ENCODE measurements around the gene SLC35B4. TPM values are rescaled to one million over a fixed set of nuclear protein-coding genes. Genes with fewer than 3 reads are reported as not detected.

SLC35B4 gene
- total RNA-seq, 2 donors from 2014 or later: 15.1 to 18.3 TPM

- ATAC-seq (replicated peaks in 1 of 2) (peak in 1 of 2 donors; percentile 20), DNase-seq (no peak)
- H3K27me3 Mint-ChIP-seq (ENCODE audit: low read depth): no peaks in the 10 kb centered on the region
- H3K4me3 Mint-ChIP-seq: no peak overlapping the region
- H3K4me1 Mint-ChIP-seq (ENCODE audit: low read depth): peaks cover 13% of the 10 kb centered on the region
- H3K9me3 Mint-ChIP-seq: no peaks in the 10 kb centered on the region
- no peaks in the 10 kb centered on the region for H3K36me3 Mint-ChIP-seq (ENCODE audit: insufficient read depth in 2 of 2)
- H3K27ac Mint-ChIP-seq: no peak overlapping the region
Observed at GRCh38 chr7:134350709-134351108, 34.0 kb upstream of the SLC35B4 start.

GRCh38 chr7:134347567-134347966, 30.8 kb upstream of the SLC35B4 start:
- no peaks in the 10 kb centered on the region for H3K9me3 Mint-ChIP-seq
- no peak overlapping the region for H3K4me3 Mint-ChIP-seq
- ATAC-seq (replicated peaks in 1 of 2): no peak
- H3K27me3 Mint-ChIP-seq (ENCODE audit: low read depth): peaks cover 13% of the 10 kb centered on the region
- no peak for DNase-seq
- H3K36me3 Mint-ChIP-seq (ENCODE audit: insufficient read depth in 2 of 2): no peaks in the 10 kb centered on the region
- peaks cover 13% of the 10 kb centered on the region for H3K4me1 Mint-ChIP-seq (ENCODE audit: low read depth)
- H3K27ac Mint-ChIP-seq: no peak overlapping the region

- peaks cover 20% of the 10 kb centered on the region for H3K27me3 Mint-ChIP-seq (ENCODE audit: low read depth)
- H3K9me3 Mint-ChIP-seq: peaks cover under 1 to 3% of the 10 kb centered on the region in 2 donors
- no peak overlapping the region for H3K27ac Mint-ChIP-seq
- H3K4me3 Mint-ChIP-seq: no peak overlapping the region
- H3K36me3 Mint-ChIP-seq (ENCODE audit: insufficient read depth in 2 of 2): no peaks in the 10 kb centered on the region
- no peaks in the 10 kb centered on the region for H3K4me1 Mint-ChIP-seq (ENCODE audit: low read depth)
- no peak for ATAC-seq (replicated peaks in 1 of 2)
- DNase-seq: no peak
Observed at GRCh38 chr7:134343796-134344195, 27.1 kb upstream of the SLC35B4 start.

GRCh38 chr7:134343136-134343535, 26.4 kb upstream of the SLC35B4 start:
- DNase-seq: no peak

GRCh38 chr7:134339475-134339874, 22.7 kb upstream of the SLC35B4 start:
- DNase-seq (no peak), ATAC-seq (replicated peaks in 1 of 2) (no peak)
- Mint-ChIP-seq H3K27me3 (ENCODE audit: low read depth) (peaks cover 8% of the 10 kb centered on the region), H3K27ac (no peak overlapping the region), H3K4me1 (ENCODE audit: low read depth) (no peaks in the 10 kb centered on the region), H3K36me3 (ENCODE audit: insufficient read depth in 2 of 2) (no peaks in the 10 kb centered on the region), H3K4me3 (no peak overlapping the region), H3K9me3 (peaks cover 4 to 5% of the 10 kb centered on the region in 2 donors)

More at GRCh38 chr7:134343136-134343535, 26.4 kb upstream of the SLC35B4 start:
- Mint-ChIP-seq H3K36me3 (ENCODE audit: insufficient read depth in 2 of 2) (no peaks in the 10 kb centered on the region), H3K27ac (no peak overlapping the region), H3K9me3 (peaks cover 1 to 3% of the 10 kb centered on the region in 2 donors), H3K27me3 (ENCODE audit: low read depth) (peaks cover 20% of the 10 kb centered on the region), H3K4me3 (no peak overlapping the region), H3K4me1 (ENCODE audit: low read depth) (no peaks in the 10 kb centered on the region)
- ATAC-seq (replicated peaks in 1 of 2): no peak

GRCh38 chr7:134337980-134338379, 21.2 kb upstream of the SLC35B4 start:
- peaks cover 4 to 5% of the 10 kb centered on the region in 2 donors for H3K9me3 Mint-ChIP-seq
- no peaks in the 10 kb centered on the region for H3K36me3 Mint-ChIP-seq (ENCODE audit: insufficient read depth in 2 of 2)
- no peak for DNase-seq
- H3K27ac Mint-ChIP-seq: no peak overlapping the region
- H3K27me3 Mint-ChIP-seq (ENCODE audit: low read depth): peaks cover 17% of the 10 kb centered on the region
- H3K4me1 Mint-ChIP-seq (ENCODE audit: low read depth): no peaks in the 10 kb centered on the region
- no peak for ATAC-seq (replicated peaks in 1 of 2)
- no peak overlapping the region for H3K4me3 Mint-ChIP-seq

GRCh38 chr7:134334408-134334807, 17.7 kb upstream of the SLC35B4 start:
- Mint-ChIP-seq H3K36me3 (ENCODE audit: insufficient read depth in 2 of 2) (no peaks in the 10 kb centered on the region), H3K4me3 (no peak overlapping the region), H3K4me1 (ENCODE audit: low read depth) (peaks cover 2% of the 10 kb centered on the region), H3K27me3 (ENCODE audit: low read depth) (peaks cover 18% of the 10 kb centered on the region), H3K9me3 (peaks cover 2 to 5% of the 10 kb centered on the region in 2 donors), H3K27ac (no peak overlapping the region)
- peak; percentile 64 to 65 for ATAC-seq (replicated peaks in 1 of 2)
- no peak for DNase-seq

GRCh38 chr7:134333943-134334342, 17.2 kb upstream of the SLC35B4 start:
- Mint-ChIP-seq H3K9me3 (peaks cover 2 to 5% of the 10 kb centered on the region in 2 donors), H3K4me3 (no peak overlapping the region), H3K4me1 (ENCODE audit: low read depth) (peaks cover 6% of the 10 kb centered on the region), H3K27me3 (ENCODE audit: low read depth) (peaks cover 18% of the 10 kb centered on the region), H3K27ac (no peak overlapping the region), H3K36me3 (ENCODE audit: insufficient read depth in 2 of 2) (no peaks in the 10 kb centered on the region)
- DNase-seq: no peak
- ATAC-seq (replicated peaks in 1 of 2): no peak

GRCh38 chr7:134332892-134333291, 16.2 kb upstream of the SLC35B4 start:
- peaks cover 2 to 4% of the 10 kb centered on the region in 2 donors for H3K9me3 Mint-ChIP-seq
- H3K4me1 Mint-ChIP-seq (ENCODE audit: low read depth): peaks cover 12% of the 10 kb centered on the region
- H3K36me3 Mint-ChIP-seq (ENCODE audit: insufficient read depth in 2 of 2): no peaks in the 10 kb centered on the region
- H3K27me3 Mint-ChIP-seq (ENCODE audit: low read depth): peaks cover 18% of the 10 kb centered on the region
- no peak for DNase-seq
- no peak for ATAC-seq (replicated peaks in 1 of 2)
- no peak overlapping the region for H3K4me3 Mint-ChIP-seq
- H3K27ac Mint-ChIP-seq: no peak overlapping the region

GRCh38 chr7:134331393-134331792, 14.7 kb upstream of the SLC35B4 start:
- no peak for DNase-seq
- ATAC-seq (replicated peaks in 1 of 2): no peak
- H3K36me3 Mint-ChIP-seq (ENCODE audit: insufficient read depth in 2 of 2): no peaks in the 10 kb centered on the region
- peaks cover 2 to 4% of the 10 kb centered on the region in 2 donors for H3K9me3 Mint-ChIP-seq
- no peak overlapping the region for H3K4me3 Mint-ChIP-seq
- no peak overlapping the region for H3K27ac Mint-ChIP-seq
- H3K4me1 Mint-ChIP-seq (ENCODE audit: low read depth): peaks cover 13% of the 10 kb centered on the region
- peaks cover 18% of the 10 kb centered on the region for H3K27me3 Mint-ChIP-seq (ENCODE audit: low read depth)

GRCh38 chr7:134330974-134331373, 14.2 kb upstream of the SLC35B4 start:
- Mint-ChIP-seq H3K27ac (no peak overlapping the region), H3K27me3 (ENCODE audit: low read depth) (peaks cover 18% of the 10 kb centered on the region), H3K36me3 (ENCODE audit: insufficient read depth in 2 of 2) (no peaks in the 10 kb centered on the region), H3K4me3 (no peak overlapping the region), H3K4me1 (ENCODE audit: low read depth) (peaks cover 13% of the 10 kb centered on the region), H3K9me3 (peaks cover 2 to 4% of the 10 kb centered on the region in 2 donors)
- DNase-seq: no peak
- no peak for ATAC-seq (replicated peaks in 1 of 2)

GRCh38 chr7:134329614-134330346, 13.1 kb upstream of the SLC35B4 start:
- ATAC-seq (replicated peaks in 1 of 2) (no peak), DNase-seq (no peak)
- H3K36me3 Mint-ChIP-seq (ENCODE audit: insufficient read depth in 2 of 2): no peaks in the 10 kb centered on the region
- H3K9me3 Mint-ChIP-seq: no peaks in the 10 kb centered on the region
- peaks cover 13% of the 10 kb centered on the region for H3K4me1 Mint-ChIP-seq (ENCODE audit: low read depth)
- H3K27me3 Mint-ChIP-seq (ENCODE audit: low read depth): peaks cover 18% of the 10 kb centered on the region
- H3K4me3 Mint-ChIP-seq: no peak overlapping the region
- no peak overlapping the region for H3K27ac Mint-ChIP-seq

GRCh38 chr7:134328900-134329299, 12.2 kb upstream of the SLC35B4 start:
- no peaks in the 10 kb centered on the region for H3K9me3 Mint-ChIP-seq
- DNase-seq (no peak), ATAC-seq (replicated peaks in 1 of 2) (no peak)
- peaks cover 13% of the 10 kb centered on the region for H3K27me3 Mint-ChIP-seq (ENCODE audit: low read depth)
- H3K27ac Mint-ChIP-seq: no peak overlapping the region
- H3K36me3 Mint-ChIP-seq (ENCODE audit: insufficient read depth in 2 of 2): no peaks in the 10 kb centered on the region
- peaks cover 13% of the 10 kb centered on the region for H3K4me1 Mint-ChIP-seq (ENCODE audit: low read depth)
- H3K4me3 Mint-ChIP-seq: no peak overlapping the region

GRCh38 chr7:134327896-134328295, 11.2 kb upstream of the SLC35B4 start:
- Mint-ChIP-seq H3K9me3 (no peaks in the 10 kb centered on the region), H3K27ac (peak overlapping the region; percentile 4), H3K27me3 (ENCODE audit: low read depth) (peaks cover 13% of the 10 kb centered on the region), H3K4me3 (no peak overlapping the region), H3K4me1 (ENCODE audit: low read depth) (peaks cover 13% of the 10 kb centered on the region), H3K36me3 (ENCODE audit: insufficient read depth in 2 of 2) (no peaks in the 10 kb centered on the region)
- ATAC-seq (replicated peaks in 1 of 2) (peak; percentile 85 to 88), DNase-seq (peak; percentile 59 to 60)

Data from activated T-cell treated with anti-CD3 and anti-CD28 coated beads, Interleukin-2, amount 50 U/mL, for 72 hours (primary cell).